Esophagus muscularis mucosa (tissue), 3 donors: ENCODE results near the gene UGT2B28.

Experiments used
- CTCF ChIP-seq, 3 experiments: fragments of 200-600 bp in 2 of 3; fragments of 450-650 bp in 1 of 3; sonication (generic) in 2 of 3; IDR thresholded peaks; one replicate each; pipeline ENCODE4 v1.5.1; 2017 to 2019; ENCODE audit warnings: antibody characterized with exemption in 3 of 3, mild to moderate bottlenecking in 2 of 3, moderate library complexity in 1 of 3
- EP300 ChIP-seq: sonication (generic); formaldehyde crosslinking; IDR thresholded peaks from one replicate; pipeline ENCODE4 v1.6.1; 2017; ENCODE audit warnings: antibody characterized with exemption

GRCh38 chr4:69239092-69239491 is 41.2 kb upstream of the UGT2B28 start:
- TF ChIP-seq CTCF (IDR thresholded peaks at IDR 0.05) (no peak), EP300 (no peak)
